Measurements from ENCODE around the gene COQ8B.

DNA sequence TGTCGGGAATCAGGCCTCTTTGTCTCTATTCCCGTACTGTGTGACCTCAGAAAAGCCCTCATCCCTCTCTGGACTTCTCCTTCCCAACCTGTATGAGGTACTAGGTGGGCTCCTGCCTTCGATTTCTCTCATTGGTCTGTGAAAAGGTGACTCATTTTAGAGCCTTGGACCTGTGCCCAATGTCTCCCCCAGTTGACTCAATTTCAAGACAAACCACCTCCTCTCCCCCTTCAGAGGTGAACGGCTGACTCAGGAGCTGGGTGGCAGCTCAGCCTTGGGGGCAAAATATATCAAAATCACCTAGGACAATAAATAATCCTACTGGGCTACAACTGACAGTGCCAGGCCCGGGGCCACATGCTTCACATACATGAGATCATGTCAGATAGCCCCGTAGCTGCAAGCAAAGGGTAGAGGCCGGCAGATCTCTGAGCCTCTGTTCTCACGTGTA is 630 bp downstream of the COQ8B start:
- TF ChIP-seq, protein P1, sequence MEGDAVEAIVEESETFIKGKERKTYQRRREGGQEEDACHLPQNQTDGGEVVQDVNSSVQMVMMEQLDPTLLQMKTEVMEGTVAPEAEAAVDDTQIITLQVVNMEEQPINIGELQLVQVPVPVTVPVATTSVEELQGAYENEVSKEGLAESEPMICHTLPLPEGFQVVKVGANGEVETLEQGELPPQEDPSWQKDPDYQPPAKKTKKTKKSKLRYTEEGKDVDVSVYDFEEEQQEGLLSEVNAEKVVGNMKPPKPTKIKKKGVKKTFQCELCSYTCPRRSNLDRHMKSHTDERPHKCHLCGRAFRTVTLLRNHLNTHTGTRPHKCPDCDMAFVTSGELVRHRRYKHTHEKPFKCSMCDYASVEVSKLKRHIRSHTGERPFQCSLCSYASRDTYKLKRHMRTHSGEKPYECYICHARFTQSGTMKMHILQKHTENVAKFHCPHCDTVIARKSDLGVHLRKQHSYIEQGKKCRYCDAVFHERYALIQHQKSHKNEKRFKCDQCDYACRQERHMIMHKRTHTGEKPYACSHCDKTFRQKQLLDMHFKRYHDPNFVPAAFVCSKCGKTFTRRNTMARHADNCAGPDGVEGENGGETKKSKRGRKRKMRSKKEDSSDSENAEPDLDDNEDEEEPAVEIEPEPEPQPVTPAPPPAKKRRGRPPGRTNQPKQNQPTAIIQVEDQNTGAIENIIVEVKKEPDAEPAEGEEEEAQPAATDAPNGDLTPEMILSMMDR (IDR thresholded peaks at IDR 0.05; ENCODE audit: insufficient read depth, low read depth, low read length): no peak
- no peak for TF ChIP-seq EZH2 (IDR thresholded peaks at IDR 0.05; ENCODE audit: insufficient read depth, low read length)

All from astrocyte (in vitro differentiated cells and primary cell).